IPS-15b (cell line): ENCODE measurements around the gene ZWINT.

Experiments used
- H3K27me3 ChIP-seq: one replicate; pipeline ENCODE4 v1.6.1; 2013; ENCODE audit warnings: low read length; ENCODE audit not compliant: control insufficient read depth, insufficient read depth
- H3K36me3 ChIP-seq: one replicate; pipeline ENCODE4 v1.6.1; 2013; ENCODE audit warnings: low read length; ENCODE audit not compliant: control insufficient read depth, insufficient read depth
- H3K4me1 ChIP-seq: one replicate; pipeline ENCODE4 v1.6.1; 2013; ENCODE audit warnings: mild to moderate bottlenecking, low read length; ENCODE audit not compliant: control insufficient read depth, insufficient read depth
- H3K4me3 ChIP-seq: one replicate; pipeline ENCODE4 v1.5.1; 2013; ENCODE audit warnings: low read depth, low read length
- H3K9ac ChIP-seq: one replicate; pipeline ENCODE4 v1.6.1; 2013; ENCODE audit warnings: low read depth, mild to moderate bottlenecking, low read length
- H3K9me3 ChIP-seq: one replicate; pipeline ENCODE4 v1.6.1; 2013; ENCODE audit warnings: mild to moderate bottlenecking, low read length; ENCODE audit not compliant: control insufficient read depth, insufficient read depth

The ZWINT gene, protein sequence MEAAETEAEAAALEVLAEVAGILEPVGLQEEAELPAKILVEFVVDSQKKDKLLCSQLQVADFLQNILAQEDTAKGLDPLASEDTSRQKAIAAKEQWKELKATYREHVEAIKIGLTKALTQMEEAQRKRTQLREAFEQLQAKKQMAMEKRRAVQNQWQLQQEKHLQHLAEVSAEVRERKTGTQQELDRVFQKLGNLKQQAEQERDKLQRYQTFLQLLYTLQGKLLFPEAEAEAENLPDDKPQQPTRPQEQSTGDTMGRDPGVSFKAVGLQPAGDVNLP

DNA sequence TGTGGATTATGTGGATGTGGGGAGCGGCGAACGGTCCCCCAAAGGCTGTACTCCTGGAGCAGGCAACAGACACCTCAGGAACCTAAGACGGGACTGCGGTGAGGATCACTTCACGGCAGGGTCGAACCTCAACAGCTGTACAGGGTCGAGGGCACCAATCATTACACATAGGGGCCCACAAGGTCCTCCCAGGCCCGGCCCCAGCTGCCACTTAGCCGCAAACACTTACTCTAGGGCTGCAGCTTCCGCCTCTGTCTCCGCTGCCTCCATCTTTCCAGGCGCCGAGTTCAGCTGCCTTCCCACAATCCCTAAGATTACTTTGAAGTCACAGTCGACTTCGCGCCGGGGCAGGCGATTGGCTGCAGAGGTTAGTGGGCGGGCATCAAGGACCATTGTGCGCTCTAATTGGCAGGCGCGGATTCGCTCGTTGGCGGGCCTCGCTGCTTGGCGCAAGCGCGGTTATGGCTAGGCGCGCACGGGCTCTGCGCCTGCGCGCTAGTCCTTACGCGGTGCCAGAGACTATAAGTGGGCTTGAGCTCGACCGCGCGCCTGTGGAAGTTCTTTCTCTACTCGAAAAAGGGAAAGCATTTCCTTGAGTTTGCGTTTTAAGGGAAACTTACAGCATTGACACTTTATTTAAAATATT, at the start of gene ZWINT:
Gene ZWINT (minus strand): TSS at position 293 of the 646 bp plus-strand sequence. CDS start 23 bp downstream, at position 270.
- Histone ChIP-seq H3K27me3 (no peaks in the 10 kb centered on the region), H3K9me3 (no peaks in the 10 kb centered on the region), H3K36me3 (peaks cover 18% of the 10 kb centered on the region), H3K4me3 (peak within 1 kb of the TSS; percentile 97), H3K9ac (peak within 1 kb of the TSS; percentile 94), H3K4me1 (no peaks in the 10 kb centered on the region)

DNA sequence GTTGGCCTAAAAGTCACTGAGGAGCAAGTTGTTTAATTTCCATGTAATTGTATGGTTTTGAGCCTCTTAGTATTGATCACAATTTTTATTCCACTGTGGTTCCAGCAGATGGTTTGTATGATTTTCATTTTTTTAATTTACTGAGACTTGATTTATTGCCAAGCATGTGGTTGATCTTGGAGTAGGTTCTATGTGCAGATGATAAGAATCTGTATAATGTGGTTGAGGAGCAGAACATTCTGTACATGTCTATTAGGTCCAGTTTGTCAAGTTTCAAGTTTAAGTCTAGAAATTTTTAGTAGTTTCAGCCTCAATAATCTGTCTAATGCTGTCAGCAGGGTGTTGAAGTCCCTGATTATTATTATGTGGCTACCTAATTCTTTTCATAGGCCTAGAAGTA, 22.7 kb upstream of the ZWINT start:
- Histone ChIP-seq H3K36me3 (no peaks in the 10 kb centered on the region), H3K4me3 (no peak overlapping the region)

DNA sequence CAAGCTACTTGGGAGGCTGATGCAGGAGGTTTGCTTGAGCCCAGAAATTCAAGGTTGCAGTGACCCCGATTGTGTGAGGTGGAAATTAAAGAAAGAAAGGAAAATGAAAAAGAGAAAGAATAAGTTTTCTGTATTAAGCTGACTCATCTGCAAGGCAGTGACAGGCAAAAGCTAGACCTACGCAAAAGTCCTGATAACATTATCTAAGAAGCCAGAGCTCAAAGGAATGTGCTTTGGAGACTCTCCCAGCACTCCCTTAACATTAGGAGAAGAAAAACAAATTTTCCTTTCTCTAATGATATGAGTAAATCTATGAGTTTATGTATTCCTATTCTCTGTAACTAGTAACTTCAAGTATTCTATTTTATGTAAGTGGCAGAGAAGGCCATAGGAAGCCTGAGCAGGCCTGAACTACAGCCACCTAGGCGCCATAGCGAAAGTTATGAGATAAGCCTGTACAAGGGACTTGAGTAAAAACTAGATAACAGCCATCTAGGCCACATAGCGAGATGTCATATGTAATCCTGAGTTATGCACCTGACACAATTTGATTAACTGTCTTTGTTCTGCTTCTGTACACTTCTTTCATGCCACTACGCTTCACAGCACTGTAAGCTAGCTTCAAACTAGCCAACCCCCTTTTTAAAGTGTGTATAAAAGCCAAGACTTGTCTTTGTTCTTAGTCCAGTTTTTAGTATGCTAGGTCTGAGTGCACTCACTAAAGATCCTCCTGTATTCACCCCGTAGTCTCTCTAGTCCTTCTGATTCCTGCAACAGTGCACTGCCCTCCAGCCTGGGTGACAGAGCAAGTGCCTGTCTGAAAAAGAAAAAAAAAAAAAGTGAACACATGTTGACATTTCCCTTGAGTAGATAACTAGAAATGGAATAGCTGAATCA, 9.4 kb upstream of the ZWINT start:
- Histone ChIP-seq H3K36me3 (no peaks in the 10 kb centered on the region), H3K27me3 (no peaks in the 10 kb centered on the region), H3K4me3 (no peak overlapping the region)

More for the DNA sequence above, 22.7 kb upstream of the ZWINT start:
- Histone ChIP-seq H3K9me3 (no peaks in the 10 kb centered on the region), H3K9ac (no peak overlapping the region), H3K27me3 (no peaks in the 10 kb centered on the region), H3K4me1 (no peaks in the 10 kb centered on the region)

DNA sequence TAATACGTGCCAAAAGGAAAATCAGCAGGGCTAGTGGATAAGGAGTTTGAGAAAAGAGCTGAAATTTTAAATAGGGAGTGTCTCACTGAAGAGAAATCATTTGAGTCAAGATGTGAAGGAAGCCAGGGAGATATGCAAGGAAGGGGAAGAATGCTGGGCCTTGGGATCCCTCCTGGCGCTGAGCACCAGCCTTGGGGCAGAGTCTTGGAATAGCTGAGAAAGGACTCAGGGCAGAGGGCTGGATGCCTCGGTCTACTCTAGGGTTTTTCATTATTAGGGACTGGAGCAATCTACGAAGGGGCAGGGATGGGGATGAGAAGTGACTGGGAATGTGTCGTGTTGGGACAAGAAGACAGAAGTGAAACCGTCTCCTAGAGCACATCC, 484 bp downstream of the ZWINT start:
- H3K36me3 ChIP-seq = peaks cover 18% of the 10 kb centered on the region
- H3K27me3 ChIP-seq = no peaks in the 10 kb centered on the region

More for the DNA sequence above, 9.4 kb upstream of the ZWINT start:
- no peaks in the 10 kb centered on the region for H3K4me1 ChIP-seq
- no peak overlapping the region for H3K9ac ChIP-seq
- H3K9me3 ChIP-seq = no peaks in the 10 kb centered on the region

DNA sequence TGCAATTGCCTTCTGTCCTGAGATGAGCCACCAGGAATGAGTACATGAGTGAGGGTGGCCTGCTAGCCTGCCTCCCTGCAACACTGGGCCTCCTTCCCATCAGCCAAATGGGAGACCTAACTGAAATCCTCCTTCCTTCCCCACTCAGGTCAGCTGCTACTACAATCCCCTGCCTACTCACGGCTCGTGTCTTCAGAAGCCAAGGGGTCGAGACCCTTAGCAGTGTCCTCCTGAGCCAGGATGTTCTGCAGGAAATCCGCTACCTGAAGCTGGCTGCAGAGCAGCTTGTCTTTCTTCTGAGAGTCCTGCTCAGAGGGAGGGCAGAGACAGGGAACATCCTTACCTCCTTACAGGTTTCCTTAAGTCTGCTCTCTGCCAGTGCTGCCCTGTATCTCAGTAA, 1.2 kb downstream of the ZWINT start:
- Histone ChIP-seq H3K9ac (no peak overlapping the region), H3K27me3 (no peaks in the 10 kb centered on the region), H3K36me3 (peaks cover 18% of the 10 kb centered on the region), H3K9me3 (no peaks in the 10 kb centered on the region), H3K4me3 (peak overlapping the region; percentile 97), H3K4me1 (no peaks in the 10 kb centered on the region)

More for the DNA sequence above, 484 bp downstream of the ZWINT start:
- H3K9ac ChIP-seq = peak overlapping the region; percentile 94
- no peaks in the 10 kb centered on the region for H3K9me3 ChIP-seq
- H3K4me3 ChIP-seq = peak overlapping the region; percentile 97
- no peaks in the 10 kb centered on the region for H3K4me1 ChIP-seq

DNA sequence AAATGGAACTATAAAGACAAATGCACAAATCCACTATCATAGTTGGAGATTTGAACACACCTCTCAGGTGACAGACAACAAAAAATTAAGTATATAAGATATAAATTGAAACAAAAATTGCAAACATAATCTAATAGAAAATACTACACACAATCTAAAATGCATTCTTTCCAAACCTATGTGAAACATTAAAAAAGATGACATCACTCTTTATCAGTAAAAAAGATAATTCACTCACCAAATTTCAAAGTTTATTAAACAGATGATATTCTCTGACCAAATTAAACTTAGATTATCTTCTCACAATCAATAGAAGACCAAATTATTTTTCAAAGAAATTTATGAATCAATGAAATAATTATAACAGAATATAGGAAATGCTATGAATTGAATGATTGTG, 4.0 kb downstream of the ZWINT start:
- Histone ChIP-seq H3K4me1 (no peaks in the 10 kb centered on the region), H3K36me3 (peaks cover 18% of the 10 kb centered on the region)

DNA sequence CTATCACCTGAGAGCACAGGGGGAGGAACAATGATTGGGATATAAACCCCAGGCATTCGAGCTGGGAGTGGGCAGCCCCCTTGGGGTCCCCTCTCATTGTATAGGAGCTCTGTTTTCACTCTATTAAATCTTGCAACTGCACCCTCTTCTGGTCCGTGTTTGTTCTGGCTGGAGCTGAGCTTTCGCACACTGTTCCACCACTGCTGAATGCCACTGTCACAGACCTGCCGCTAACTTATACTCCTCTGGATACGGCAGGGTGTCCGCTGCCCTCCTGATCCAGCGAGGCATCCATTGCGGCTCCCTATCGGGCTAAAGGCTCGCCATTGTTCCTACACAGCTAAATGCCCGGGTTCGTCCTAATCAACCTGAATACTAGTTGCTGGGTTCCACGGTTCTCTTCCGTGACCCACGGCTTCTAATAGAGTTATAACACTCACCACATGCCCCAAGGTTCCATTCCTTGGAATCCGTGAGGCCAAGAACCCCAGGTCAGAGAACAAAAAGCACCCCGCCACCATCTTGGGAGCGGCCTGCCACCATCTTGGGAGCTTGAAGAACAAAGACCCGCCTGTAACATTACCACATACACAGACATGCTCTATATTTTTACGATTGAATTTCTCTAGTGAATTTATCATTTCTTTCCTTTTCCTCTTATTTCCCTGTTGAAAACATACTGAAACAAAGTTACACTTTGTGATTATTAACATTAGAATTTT, 9.0 kb downstream of the ZWINT start:
- no peak overlapping the region for H3K4me3 ChIP-seq

More for the DNA sequence above, 4.0 kb downstream of the ZWINT start:
- Histone ChIP-seq H3K9me3 (no peaks in the 10 kb centered on the region), H3K27me3 (no peaks in the 10 kb centered on the region), H3K4me3 (no peak overlapping the region), H3K9ac (no peak overlapping the region)

DNA sequence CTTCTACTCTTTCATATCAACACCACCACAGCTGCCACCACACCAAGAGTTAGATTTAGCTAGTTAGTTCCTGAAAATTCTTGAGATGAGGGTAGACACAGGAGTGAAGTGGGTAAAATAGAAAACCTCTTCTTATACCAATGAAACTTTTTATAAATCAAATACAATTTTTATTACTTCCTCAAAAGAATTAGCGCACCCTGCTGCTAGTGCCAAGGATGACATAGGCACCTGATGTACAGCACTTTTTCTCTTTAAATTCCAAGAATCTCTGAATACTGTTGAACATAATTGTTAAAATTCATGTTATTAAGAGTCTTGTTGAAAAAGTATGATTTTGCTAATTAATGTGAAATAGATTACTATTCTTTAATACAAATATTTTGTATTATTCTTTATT, 11.4 kb downstream of the ZWINT start:
- Histone ChIP-seq H3K27me3 (no peaks in the 10 kb centered on the region), H3K9me3 (no peaks in the 10 kb centered on the region), H3K4me3 (no peak overlapping the region), H3K4me1 (no peaks in the 10 kb centered on the region), H3K36me3 (no peaks in the 10 kb centered on the region), H3K9ac (no peak overlapping the region)

More for the DNA sequence above, 9.0 kb downstream of the ZWINT start:
- Histone ChIP-seq H3K9me3 (no peaks in the 10 kb centered on the region), H3K4me1 (no peaks in the 10 kb centered on the region), H3K27me3 (no peaks in the 10 kb centered on the region), H3K36me3 (no peaks in the 10 kb centered on the region), H3K9ac (no peak overlapping the region)

DNA sequence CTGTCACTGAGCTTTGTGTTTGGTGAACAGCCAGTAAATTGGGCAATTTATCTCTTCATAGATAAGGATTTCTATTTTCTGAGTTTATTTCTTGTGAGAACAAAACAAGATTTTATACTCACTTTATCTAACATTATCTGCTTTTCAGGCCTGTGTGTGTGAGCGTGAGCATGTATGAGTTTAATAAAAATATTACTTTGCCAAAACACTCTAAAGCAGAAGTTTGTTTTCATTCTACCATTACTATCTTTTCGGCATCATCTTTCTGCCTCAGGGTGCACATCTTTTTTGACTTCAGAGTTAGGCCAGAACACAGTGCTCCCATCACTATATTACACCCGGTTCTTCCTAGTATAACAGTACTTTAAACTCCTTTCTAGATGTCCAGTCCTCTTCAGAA, 13.0 kb downstream of the ZWINT start:
- Histone ChIP-seq H3K4me1 (no peaks in the 10 kb centered on the region), H3K9me3 (no peaks in the 10 kb centered on the region), H3K4me3 (no peak overlapping the region), H3K36me3 (no peaks in the 10 kb centered on the region), H3K9ac (no peak overlapping the region), H3K27me3 (no peaks in the 10 kb centered on the region)

DNA sequence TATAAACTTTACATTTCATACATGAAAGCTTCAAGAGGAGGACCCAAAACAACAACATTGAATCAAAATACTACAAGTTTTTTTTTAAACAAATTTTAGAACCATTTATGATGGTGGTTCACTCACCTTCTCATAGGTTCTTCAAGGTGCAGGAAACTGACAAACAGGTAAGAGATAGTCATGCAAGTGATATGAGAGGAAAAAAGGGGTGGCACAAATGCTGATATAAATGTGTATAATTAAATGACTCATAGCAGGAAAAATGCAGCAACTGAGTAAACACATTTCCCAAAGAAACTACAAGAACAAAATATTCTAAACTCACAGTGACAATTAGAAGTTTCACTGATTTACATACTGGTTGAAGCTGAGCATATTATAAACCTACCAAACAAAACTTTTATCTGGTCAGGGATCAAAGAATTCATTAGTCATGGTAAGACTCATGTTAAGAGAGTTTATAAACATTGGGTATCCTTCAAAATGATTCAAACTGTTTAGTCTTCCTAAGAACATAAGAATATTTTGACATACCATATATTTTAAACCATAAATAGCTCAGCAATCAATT, 14.1 kb downstream of the ZWINT start:
- H3K4me3 ChIP-seq = no peak overlapping the region
- H3K9ac ChIP-seq = no peak overlapping the region
- H3K27me3 ChIP-seq = no peaks in the 10 kb centered on the region
- H3K4me1 ChIP-seq = no peaks in the 10 kb centered on the region
- H3K36me3 ChIP-seq = no peaks in the 10 kb centered on the region
- H3K9me3 ChIP-seq = no peaks in the 10 kb centered on the region

DNA sequence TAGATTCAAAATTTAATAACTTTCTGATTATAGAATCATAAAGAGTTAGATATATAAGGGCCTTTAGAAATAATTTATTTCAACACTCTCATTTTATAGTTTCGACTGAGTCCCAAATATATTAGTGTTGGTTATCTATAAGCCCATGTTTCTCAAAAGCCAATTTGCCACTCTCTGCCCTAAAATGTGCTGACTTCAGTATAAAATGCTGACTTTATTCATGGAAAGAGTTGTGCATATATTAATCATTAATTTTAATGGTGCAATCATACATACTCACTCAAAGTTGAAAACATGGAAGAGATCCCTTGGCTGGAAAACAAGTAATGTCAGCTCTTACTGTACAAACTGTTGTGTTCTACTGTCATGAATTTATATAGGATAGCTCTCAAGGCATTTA, 19.4 kb downstream of the ZWINT start:
- H3K9me3 ChIP-seq = no peaks in the 10 kb centered on the region
- H3K9ac ChIP-seq = no peak overlapping the region

More for the DNA sequence above, 19.4 kb downstream of the ZWINT start:
- Histone ChIP-seq H3K4me1 (no peaks in the 10 kb centered on the region), H3K36me3 (no peaks in the 10 kb centered on the region), H3K27me3 (no peaks in the 10 kb centered on the region), H3K4me3 (no peak overlapping the region)
